GM23338 (cell line): ENCODE measurements around the gene PNKP. TPM values are rescaled to one million over a fixed set of nuclear protein-coding genes. Genes with fewer than 3 reads are reported as not detected.

Source experiments
- ATAC-seq: fragments of 200-7000 bp; cut with Tn5 transposase; 3 replicates; pipeline ENCODE4 v1.9.1; 2020
- DNase-seq: peaks from one replicate; pipeline ENCODE4 v3.0.0-alpha.2; 2015; ENCODE audit warnings: low spot score
- H2AFZ ChIP-seq: fragments of 200-600 bp; sonication (generic); 2 replicates; pipeline ENCODE4 v1.8.0; 2016; ENCODE audit warnings: antibody characterized with exemption, mild to moderate bottlenecking, moderate library complexity
- H3F3A ChIP-seq: fragments of 200-600 bp; sonication (generic); replicated peaks from 2 replicates; pipeline ENCODE4 v1.8.0; 2017; ENCODE audit warnings: antibody characterized with exemption, mixed run types, low read depth
- H3K27ac ChIP-seq: fragments of 200-600 bp; sonication (generic); 2 replicates; pipeline ENCODE4 v1.6.1; 2016; ENCODE audit warnings: low read depth
- H3K27me3 ChIP-seq: fragments of 200-600 bp; sonication (generic); 2 replicates; pipeline ENCODE4 v1.8.0; 2016; ENCODE audit warnings: mild to moderate bottlenecking, mixed run types, moderate library complexity; ENCODE audit not compliant: insufficient read depth
- H3K36me3 ChIP-seq: fragments of 200-600 bp; sonication (generic); 2 replicates; pipeline ENCODE4 v1.8.0; 2016; ENCODE audit warnings: mild to moderate bottlenecking; ENCODE audit not compliant: insufficient read depth
- H3K4me1 ChIP-seq: fragments of 200-600 bp; sonication (generic); 2 replicates; pipeline ENCODE4 v1.8.0; 2016; ENCODE audit warnings: mild to moderate bottlenecking, moderate library complexity; ENCODE audit not compliant: insufficient read depth
- H3K4me2 ChIP-seq: fragments of 200-600 bp; sonication (generic); 2 replicates; pipeline ENCODE4 v1.7.1; 2017; ENCODE audit warnings: mixed run types
- H3K4me3 ChIP-seq: fragments of 200-600 bp; sonication (generic); 2 replicates; pipeline ENCODE4 v1.6.1; 2016; ENCODE audit warnings: mixed run types
- H3K79me2 ChIP-seq: fragments of 200-600 bp; sonication (generic); replicated peaks from 2 replicates; pipeline ENCODE4 v1.8.0; 2017; ENCODE audit warnings: mild to moderate bottlenecking; ENCODE audit not compliant: insufficient read depth
- H3K9me2 ChIP-seq: fragments of 200-600 bp; sonication (generic); 2 replicates; pipeline ENCODE4 v1.8.0; 2017; ENCODE audit not compliant: insufficient read depth
- H4K20me1 ChIP-seq: fragments of 200-600 bp; sonication (generic); replicated peaks from 2 replicates; pipeline ENCODE4 v1.8.0; 2017; ENCODE audit warnings: mild to moderate bottlenecking; ENCODE audit not compliant: insufficient read depth
- H3K27ac Mint-ChIP-seq: 2 replicates; pipeline ENCODE4 v1.8.0; 2020; ENCODE audit warnings: inconsistent platforms, mild to moderate bottlenecking, moderate library complexity, mixed read lengths
- H3K27me3 Mint-ChIP-seq: 3 replicates; pipeline ENCODE4 v1.8.0; 2022; ENCODE audit warnings: low read depth, mild to moderate bottlenecking, moderate library complexity, mixed read lengths, inconsistent platforms; ENCODE audit not compliant: insufficient read depth, poor library complexity
- H3K36me3 Mint-ChIP-seq: 3 replicates; pipeline ENCODE4 v1.8.0; 2021; ENCODE audit warnings: low read depth, mild to moderate bottlenecking, inconsistent platforms, moderate library complexity, mixed read lengths
- H3K4me1 Mint-ChIP-seq: 3 replicates; pipeline ENCODE4 v1.8.0; 2020; ENCODE audit warnings: mild to moderate bottlenecking, inconsistent platforms, mixed read lengths
- H3K4me3 Mint-ChIP-seq: 3 replicates; pipeline ENCODE4 v1.8.0; 2021; ENCODE audit warnings: moderate library complexity, mild to moderate bottlenecking, inconsistent platforms, mixed read lengths
- H3K9me3 Mint-ChIP-seq: 3 replicates; pipeline ENCODE4 v1.8.0; 2020; ENCODE audit warnings: moderate library complexity, mild to moderate bottlenecking, inconsistent platforms, mixed read lengths
- CREB1 ChIP-seq: fragments of 250-450 bp; sonication (Bioruptor Pico); IDR thresholded peaks from 2 replicates; pipeline ENCODE4 v1.5.0; 2020; ENCODE audit warnings: low read depth, mild to moderate bottlenecking, moderate library complexity
- ETS1 ChIP-seq: IDR thresholded peaks from 2 replicates; pipeline ENCODE4 v1.6.1; 2016; ENCODE audit warnings: antibody characterized with exemption
- EZH2 ChIP-seq: fragments of 200-600 bp; sonication (generic); IDR thresholded peaks from one replicate; pipeline ENCODE4 v1.8.0; 2017; ENCODE audit warnings: antibody characterized with exemption, mild to moderate bottlenecking, low read depth; ENCODE audit not compliant: unreplicated experiment
- EZH2phosphoT487 ChIP-seq: fragments of 200-600 bp; sonication (generic); IDR thresholded peaks from one replicate; pipeline ENCODE4 v1.8.1; 2018; ENCODE audit warnings: antibody characterized with exemption; ENCODE audit not compliant: unreplicated experiment
- POLR2AphosphoS5 ChIP-seq: IDR thresholded peaks from 2 replicates; pipeline ENCODE4 v1.6.1; 2016; ENCODE audit warnings: antibody characterized with exemption, low read depth
- STAT1 ChIP-seq: IDR thresholded peaks from one replicate; pipeline ENCODE4 v1.6.1; 2016; ENCODE audit warnings: antibody characterized with exemption; ENCODE audit not compliant: unreplicated experiment
- ZNF114 ChIP-seq: fragments of 250-450 bp; sonication (Bioruptor Pico); IDR thresholded peaks from 2 replicates; pipeline ENCODE4 v1.5.0; 2020; ENCODE audit warnings: mild to moderate bottlenecking, moderate library complexity
- ZNF331 ChIP-seq: fragments of 250-450 bp; sonication (Bioruptor Pico); IDR thresholded peaks from 2 replicates; pipeline ENCODE4 v1.5.0; 2020; ENCODE audit warnings: low read depth, mild to moderate bottlenecking, moderate library complexity
- polyA plus RNA-seq: library from polyadenylated mRNA; unstranded; fragments of >200 nt; fragmentation: Nextera tagmentation; extraction: Ambion mirVana; gene quantifications from 2 replicates; pipeline ENCODE4 v1.2.1, GENCODE V29; 2016
- total RNA-seq: library from RNA; depleted of rRNA; stranded (reverse); fragments of >200 nt; shearing (Covaris generic); gene quantifications from 2 replicates; pipeline ENCODE4 v1.2.3, GENCODE V29; 2014

The PNKP gene
- total and polyA plus RNA-seq, 2 experiments from 2014 or later = 99.6 to 109 TPM

GRCh38 chr19:49889038-49889686 lies 21.8 kb upstream of the PNKP start:
- no peak for ATAC-seq
- Histone ChIP-seq H3K27me3 (0 out of 2 replicates have a peak, but pooled peaks cover 3% of the 10 kb centered on the region), H3K79me2 (no peaks in the 10 kb centered on the region), H3K4me2 (no peak overlapping the region; the same call in 1 of the 2 replicates), H3K36me3 (peaks cover 6% of the 10 kb centered on the region), H3K4me3 (no peak overlapping the region), H3K27ac (no peak overlapping the region), H3K4me1 (peaks cover 9% of the 10 kb centered on the region; the same call in 1 of the 2 replicates), H3F3A (peaks cover 30% of the 10 kb centered on the region; the same call in 1 of the 2 replicates), H2AFZ (no peak overlapping the region), H4K20me1 (no peaks in the 10 kb centered on the region; the same call in 1 of the 2 replicates), H3K9me2 (no peaks in the 10 kb centered on the region)
- H3K36me3 Mint-ChIP-seq = peaks cover 36% of the 10 kb centered on the region
- DNase-seq = no peak
- no peak overlapping the region for H3K27ac Mint-ChIP-seq
- peaks cover 26% of the 10 kb centered on the region for H3K27me3 Mint-ChIP-seq
- peaks cover 5% of the 10 kb centered on the region for H3K9me3 Mint-ChIP-seq
- H3K4me3 Mint-ChIP-seq = no peak overlapping the region
- TF ChIP-seq ETS1 (no peak), ZNF331 (CRISPR knock-in tag) (no peak), ZNF114 (CRISPR knock-in tag) (no peak), POLR2AphosphoS5 (no peak; the same call in 1 of the 2 replicates), STAT1 (no peak), EZH2phosphoT487 (no peak)
- peaks cover 9% of the 10 kb centered on the region for H3K4me1 Mint-ChIP-seq

GRCh38 chr19:49888510-49888824 lies 21.1 kb upstream of the PNKP start:
- no peak overlapping the region for H3K27ac Mint-ChIP-seq
- H4K20me1 ChIP-seq = no peaks in the 10 kb centered on the region; the same call in 1 of the 2 replicates
- H3K27ac ChIP-seq = no peak overlapping the region
- peaks cover 26% of the 10 kb centered on the region for H3K27me3 Mint-ChIP-seq
- no peak overlapping the region for H3K4me3 Mint-ChIP-seq
- H3K4me3 ChIP-seq = no peak overlapping the region
- H3K36me3 ChIP-seq = peaks cover 13% of the 10 kb centered on the region
- H2AFZ ChIP-seq = no peak overlapping the region
- no peak for ATAC-seq
- DNase-seq = no peak
- H3K9me3 Mint-ChIP-seq = peaks cover 5% of the 10 kb centered on the region
- H3F3A ChIP-seq = peaks cover 30% of the 10 kb centered on the region; the same call in 1 of the 2 replicates
- no peaks in the 10 kb centered on the region for H3K79me2 ChIP-seq
- peaks cover 39% of the 10 kb centered on the region for H3K36me3 Mint-ChIP-seq
- no peak overlapping the region for H3K4me2 ChIP-seq
- peaks cover 9% of the 10 kb centered on the region for H3K4me1 Mint-ChIP-seq
- 0 out of 2 replicates have a peak, but pooled peaks cover 3% of the 10 kb centered on the region for H3K27me3 ChIP-seq
- peaks cover 9% of the 10 kb centered on the region; the same call in 1 of the 2 replicates for H3K4me1 ChIP-seq
- TF ChIP-seq STAT1 (no peak), EZH2 (no peak), ZNF331 (CRISPR knock-in tag) (no peak), CREB1 (no peak)
- H3K9me2 ChIP-seq = no peaks in the 10 kb centered on the region
